SU-DHL-6 (cell line): ENCODE data around the gene PLEKHJ1.

ENCODE experiments used
- CTCF ChIP-seq: fragments of 200-600 bp; sonication (generic); IDR thresholded peaks from one replicate; pipeline ENCODE4 v1.5.1; 2017; ENCODE audit warnings: antibody characterized with exemption, mild to moderate bottlenecking, low read length, moderate library complexity; ENCODE audit not compliant: insufficient read depth, poor library complexity, severe bottlenecking
- EZH2phosphoT487 ChIP-seq: fragments of 200-600 bp; sonication (generic), shearing (Covaris generic); conservative IDR thresholded peaks from 2 replicates; pipeline ENCODE4 v1.6.1; 2018; ENCODE audit warnings: mild to moderate bottlenecking, antibody characterized with exemption, low read length, moderate library complexity, mixed read lengths

DNA sequence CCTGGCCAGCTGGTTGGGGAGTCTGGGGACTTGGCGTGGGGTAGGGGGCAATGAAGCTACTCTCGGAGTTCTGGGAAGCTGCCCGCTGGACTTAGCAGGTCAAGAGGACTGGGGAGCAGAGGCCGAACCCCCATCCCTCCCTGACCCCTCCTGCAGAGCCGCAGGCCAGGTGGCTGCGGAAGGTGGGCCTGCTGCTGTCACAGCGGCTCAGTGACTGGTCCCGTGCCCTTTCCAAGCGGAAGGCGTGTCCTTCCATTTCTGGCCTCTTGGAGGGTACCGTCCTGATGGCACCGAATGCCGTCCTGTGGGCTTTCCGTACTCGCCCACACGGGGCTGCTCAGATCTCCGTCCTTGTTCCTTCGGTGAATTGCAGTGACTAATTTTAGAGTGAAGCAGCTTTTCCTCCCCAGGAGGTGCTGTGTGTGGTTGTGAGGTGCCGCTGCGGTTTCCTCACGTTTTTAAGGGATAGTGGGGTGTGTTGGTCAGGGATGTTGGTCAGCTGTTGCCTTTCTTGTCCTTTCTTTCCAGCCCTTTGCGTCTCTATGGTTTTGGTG is 51.6 kb downstream of the PLEKHJ1 start:
- TF ChIP-seq CTCF (no peak), EZH2phosphoT487 (no peak)
